A673 (cell line): ENCODE data around the gene PEPD.

Experiments used
- CTCF ChIP-seq: fragments of 300-800, 200-600 bp; sonication (generic); conservative IDR thresholded peaks from 2 replicates; pipeline ENCODE4 v1.5.1; 2017; ENCODE audit warnings: low read depth, mild to moderate bottlenecking, antibody characterized with exemption, low read length, moderate library complexity, mixed read lengths
- EZH2 ChIP-seq: fragments of 200-600 bp; sonication (generic); IDR thresholded peaks from 2 replicates; pipeline ENCODE4 v1.6.1; 2017; ENCODE audit warnings: borderline replicate concordance, low read depth, mild to moderate bottlenecking, mixed read lengths, antibody characterized with exemption, low read length; ENCODE audit not compliant: poor library complexity, severe bottlenecking

GRCh38 chr19:33430674-33431277, 90.8 kb downstream of the PEPD start:
- TF ChIP-seq CTCF (peak; percentile 94), EZH2 (no peak)
